Common myeloid progenitor, CD34-positive (primary cell): ENCODE data around the gene SDC1.

Experiments
- CTCF ChIA-PET: fragments of 350-600 bp; sonication (Branson Sonifier 250); formaldehyde crosslinking; loops from one replicate; lab custom pipeline; 2021; ENCODE audit warnings: antibody characterized with exemption; lab: Charles Lee
- POLR2A ChIA-PET: fragments of 350-600 bp; sonication (Branson Sonifier 250); formaldehyde crosslinking; loops from one replicate; lab custom pipeline; 2021; ENCODE audit warnings: antibody characterized with exemption; lab: Charles Lee
- DNase-seq, 3 donors: peaks; one replicate each; pipeline versions ENCODE4 v3.0.0 to v3.0.0-alpha.2; 2013
- H3K27ac ChIP-seq, 2 experiments: 1 replicate in 1 of 2; 2 replicates in 1 of 2; pipeline ENCODE4 v1.7.0; 2013; ENCODE audit warnings: inconsistent platforms in 2 of 2, low read length in 2 of 2, mild to moderate bottlenecking in 2 of 2, low read depth in 1 of 2, moderate library complexity in 1 of 2; ENCODE audit not compliant: severe bottlenecking in 2 of 2, insufficient read depth in 1 of 2, poor library complexity in 1 of 2
- H3K27me3 ChIP-seq, 5 experiments: replicated peaks in 2 of 5; 1 replicate in 3 of 5; 2 replicates in 2 of 5; pipeline versions ENCODE4 v1.6.1 to v1.7.0; 2013; ENCODE audit warnings: low read length in 4 of 5, mild to moderate bottlenecking in 2 of 5, moderate library complexity in 2 of 5, inconsistent platforms in 1 of 5; ENCODE audit not compliant: insufficient read depth in 5 of 5, control insufficient read depth in 4 of 5
- H3K36me3 ChIP-seq, 4 experiments: 1 replicate in 2 of 4; 2 replicates in 2 of 4; pipeline versions ENCODE4 v1.6.1 to v1.7.0; 2013; ENCODE audit warnings: low read length in 3 of 4, control low read depth in 1 of 4, mild to moderate bottlenecking in 1 of 4; ENCODE audit not compliant: control insufficient read depth in 4 of 4, insufficient read depth in 4 of 4
- H3K4me1 ChIP-seq, 4 experiments: 1 replicate in 3 of 4; 2 replicates in 1 of 4; pipeline versions ENCODE4 v1.6.1 to v1.7.1; 2013; ENCODE audit warnings: low read length in 3 of 4, mild to moderate bottlenecking in 3 of 4, control low read depth in 1 of 4, inconsistent platforms in 1 of 4, moderate library complexity in 1 of 4; ENCODE audit not compliant: control insufficient read depth in 4 of 4, insufficient read depth in 4 of 4; ENCODE audit errors: control extremely low read depth in 1 of 4
- H3K4me3 ChIP-seq, 7 experiments: 1 replicate in 4 of 7; 2 replicates in 3 of 7; pipeline versions ENCODE4 v1.5.1 to v1.7.0; 2013; ENCODE audit warnings: mild to moderate bottlenecking in 7 of 7, low read length in 6 of 7, moderate library complexity in 6 of 7, inconsistent platforms in 2 of 7, low read depth in 2 of 7, control low read depth in 1 of 7; ENCODE audit not compliant: insufficient read depth in 4 of 7, control insufficient read depth in 1 of 7; ENCODE audit errors: extremely low read depth in 1 of 7
- H3K9me3 ChIP-seq, 5 experiments: 1 replicate in 4 of 5; 2 replicates in 1 of 5; pipeline versions ENCODE4 v1.6.1 to v1.7.1; 2013; ENCODE audit warnings: low read length in 4 of 5, mild to moderate bottlenecking in 2 of 5, inconsistent platforms in 1 of 5, low read depth in 1 of 5, moderate library complexity in 1 of 5; ENCODE audit not compliant: control insufficient read depth in 4 of 5, insufficient read depth in 2 of 5; ENCODE audit errors: control extremely low read depth in 1 of 5
- WGBS: methylation state at CpG from one replicate; pipeline ENCODE4 v1.1.5; 2013; ENCODE audit not compliant: insufficient coverage; 5-methylcytosine and 5-hydroxymethylcytosine counted together

SDC1 gene

GRCh38 chr2:20209373-20210109 is 15.4 kb downstream of the SDC1 start:
- WGBS: 91% methylated on average over 21 of the region's 21 CpGs
- H3K27me3 ChIP-seq: no peaks in the 10 kb centered on the region
- CTCF ChIA-PET: interaction anchor here (1.2 to 2.0 kb wide), 2 partner anchors 20 to 73 kb away, joined by 5 to 9 read pairs; no protein-coding TSS in a partner anchor
- no peak for DNase-seq
- peaks cover 0 to 18% (median 13%) of the 10 kb centered on the region in 4 experiments for H3K4me1 ChIP-seq
- no peak overlapping the region for H3K4me3 ChIP-seq
- no peaks in the 10 kb centered on the region for H3K9me3 ChIP-seq
- H3K36me3 ChIP-seq: no peaks in the 10 kb centered on the region
- POLR2A ChIA-PET: interaction anchor here (0.9 kb wide), 1 partner anchor 340 kb away, joined by 3 read pairs; no protein-coding TSS in a partner anchor
- no peak overlapping the region for H3K27ac ChIP-seq

DNA sequence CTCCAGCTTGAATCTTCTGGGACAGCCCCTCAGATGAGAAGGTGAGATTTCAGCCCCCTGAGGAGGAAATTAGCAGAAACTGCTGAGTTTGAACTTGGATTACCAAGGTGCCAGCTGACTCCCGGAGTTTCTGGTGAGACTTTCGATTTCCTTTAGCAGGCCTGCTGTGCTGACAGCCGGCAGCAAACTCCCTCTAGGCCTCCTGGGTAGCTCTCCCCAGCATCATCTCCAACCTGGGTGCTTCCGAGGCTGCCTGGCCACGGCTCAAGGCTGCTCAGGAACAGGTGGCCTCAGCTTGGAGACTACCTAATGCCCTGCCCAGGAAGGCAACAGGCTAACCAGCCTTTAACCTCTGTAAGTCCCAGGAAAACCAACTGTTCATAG is 16.5 kb downstream of the SDC1 start:
- DNase-seq: no peak
- WGBS: 64% methylated on average over 3 of the region's 5 CpGs
- no peaks in the 10 kb centered on the region for H3K27me3 ChIP-seq
- H3K4me1 ChIP-seq: peaks cover 0 to 18% (median 13%) of the 10 kb centered on the region in 4 experiments
- CTCF ChIA-PET: interaction anchor here (1.3 to 1.7 kb wide), 2 partner anchors 11 to 17 kb away, joined by 3 read pairs; no protein-coding TSS in a partner anchor
- no peaks in the 10 kb centered on the region for H3K36me3 ChIP-seq
- H3K9me3 ChIP-seq: no peaks in the 10 kb centered on the region
- POLR2A ChIA-PET: interaction anchor here (0.7 kb wide), 1 partner anchor 8 kb away, joined by 4 read pairs; no protein-coding TSS in a partner anchor
- H3K27ac ChIP-seq: no peak overlapping the region
- H3K4me3 ChIP-seq: no peak overlapping the region

- H3K4me1 ChIP-seq: peaks cover 0 to 11% (median 8%) of the 10 kb centered on the region in 4 experiments
- WGBS: 63% methylated on average over 3 of the region's 5 CpGs
- POLR2A ChIA-PET: no interaction called here
- DNase-seq: no peak
- H3K27ac ChIP-seq: no peak overlapping the region
- CTCF ChIA-PET: interaction anchor here (1.7 kb wide), 1 partner anchor 12 kb away, joined by 3 read pairs; no protein-coding TSS in a partner anchor
- no peaks in the 10 kb centered on the region for H3K27me3 ChIP-seq
- no peaks in the 10 kb centered on the region for H3K9me3 ChIP-seq
- no peaks in the 10 kb centered on the region for H3K36me3 ChIP-seq
- no peak overlapping the region for H3K4me3 ChIP-seq
Measured at GRCh38 chr2:20207051-20207450, 17.9 kb downstream of the SDC1 start.

- ChIA-PET CTCF (interaction anchor here (1.4 kb wide), 1 partner anchor 65 kb away, joined by 3 read pairs; no protein-coding TSS in a partner anchor), POLR2A (no interaction called here)
- 100% methylated on average over 6 of the region's 10 CpGs for WGBS
- H3K4me1 ChIP-seq: peaks cover 0 to 11% (median 8%) of the 10 kb centered on the region in 4 experiments
- H3K36me3 ChIP-seq: no peaks in the 10 kb centered on the region
- no peak overlapping the region for H3K27ac ChIP-seq
- H3K9me3 ChIP-seq: no peaks in the 10 kb centered on the region
- no peak for DNase-seq
- H3K4me3 ChIP-seq: no peak overlapping the region
- H3K27me3 ChIP-seq: no peaks in the 10 kb centered on the region
Measured at GRCh38 chr2:20205915-20206524, 18.9 kb downstream of the SDC1 start.

DNA sequence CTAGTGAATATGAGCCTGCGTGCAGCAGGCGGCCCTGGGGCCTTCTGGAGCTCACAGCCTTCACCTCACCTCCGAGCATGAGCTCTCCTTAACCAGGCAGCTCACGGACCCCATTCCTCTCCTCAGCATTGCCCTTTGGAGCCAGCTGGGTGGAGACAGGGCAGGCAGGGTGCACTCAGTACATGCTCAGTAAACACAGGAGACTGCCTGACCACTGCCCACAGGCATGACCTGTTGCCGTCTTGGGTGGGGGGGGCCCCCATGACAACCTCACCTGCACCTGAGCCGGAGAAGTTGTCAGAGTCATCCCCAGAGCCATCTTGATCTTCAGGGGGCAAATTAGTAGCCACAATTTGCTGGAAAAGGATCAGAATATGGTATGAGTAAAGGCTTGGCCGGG is 19.9 kb downstream of the SDC1 start:
- no peaks in the 10 kb centered on the region for H3K9me3 ChIP-seq
- no peaks in the 10 kb centered on the region for H3K27me3 ChIP-seq
- H3K27ac ChIP-seq: no peak overlapping the region
- no peak overlapping the region for H3K4me3 ChIP-seq
- peaks cover 0 to 8% (median 4%) of the 10 kb centered on the region in 4 experiments for H3K4me1 ChIP-seq
- CTCF ChIA-PET: interaction anchor here (1.2 to 1.4 kb wide), 3 partner anchors 18 to 105 kb away, joined by 3 to 4 read pairs (median 4); no protein-coding TSS in a partner anchor
- no peaks in the 10 kb centered on the region for H3K36me3 ChIP-seq
- 75% methylated on average over 6 of the region's 7 CpGs for WGBS
- DNase-seq: no peak
- POLR2A ChIA-PET: interaction anchor here (0.7 kb wide), 1 partner anchor 479 kb away, joined by 3 read pairs; no protein-coding TSS in a partner anchor

DNA sequence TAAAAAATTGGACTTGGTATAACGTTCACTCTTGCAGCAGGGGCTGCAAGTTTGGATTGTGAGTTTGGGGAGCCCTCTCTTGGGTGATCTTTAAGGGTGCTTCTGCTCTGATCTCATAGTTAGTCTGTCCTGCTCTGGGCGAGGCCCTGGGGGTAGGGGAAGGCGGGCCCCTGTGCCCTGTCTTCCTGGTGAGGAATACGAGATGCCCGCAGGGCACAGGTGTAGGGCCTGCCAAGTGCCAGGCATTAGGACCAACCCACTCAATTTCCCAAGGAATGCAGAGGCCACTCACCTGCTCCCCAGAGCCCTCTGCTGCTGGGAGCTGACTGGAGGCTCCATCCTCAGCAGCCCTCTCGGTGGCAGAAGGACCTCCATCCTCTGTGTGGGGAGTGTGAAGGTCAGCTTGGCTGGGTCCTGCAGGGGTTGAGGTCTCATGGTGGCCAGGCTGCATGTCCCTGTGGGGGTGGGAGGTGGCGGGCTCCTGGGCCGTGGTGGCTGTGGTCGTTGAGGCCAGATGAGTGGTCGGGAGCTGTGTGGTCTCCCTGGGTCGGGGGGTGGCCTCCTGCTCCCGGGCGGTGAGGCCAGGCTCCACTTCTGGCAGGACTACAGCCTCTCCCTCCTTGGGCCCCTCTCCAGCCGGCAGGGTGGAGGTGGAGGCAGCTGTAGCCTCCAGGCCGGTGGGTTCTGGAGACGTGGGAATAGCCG is 21.3 kb downstream of the SDC1 start:
- 93% methylated on average over 13 of the region's 17 CpGs for WGBS
- Histone ChIP-seq H3K27me3 (no peaks in the 10 kb centered on the region), H3K4me3 (no peak overlapping the region), H3K9me3 (no peaks in the 10 kb centered on the region), H3K4me1 (peaks cover 0 to 8% (median 4%) of the 10 kb centered on the region in 4 experiments), H3K27ac (no peak overlapping the region), H3K36me3 (no peaks in the 10 kb centered on the region)
- CTCF ChIA-PET: interaction anchor here (1.2 to 1.7 kb wide), 3 partner anchors 18 to 22 kb away, joined by 3 to 4 read pairs (median 4); no protein-coding TSS in a partner anchor
- POLR2A ChIA-PET: no interaction called here
- no peak for DNase-seq
